Stimulated activated CD8-positive, alpha-beta memory T cell treated with anti-CD3 and anti-CD28 coated beads, Interleukin-4, amount 100 ng/mL, for 1 hour (primary cell): ENCODE results near the gene NID1.
"Not testable (repeated sequence)": the region's sequence is repeated elsewhere in the genome, so short reads cannot be mapped to it uniquely, and the experiment has no call there.

Experiments
- DNase-seq, 2 donors: peaks; one replicate each; pipeline ENCODE4 v3.0.0-alpha.2; 2020; ENCODE audit warnings: low read depth in 2 of 2, low spot score in 1 of 2

The NID1 gene

DNA sequence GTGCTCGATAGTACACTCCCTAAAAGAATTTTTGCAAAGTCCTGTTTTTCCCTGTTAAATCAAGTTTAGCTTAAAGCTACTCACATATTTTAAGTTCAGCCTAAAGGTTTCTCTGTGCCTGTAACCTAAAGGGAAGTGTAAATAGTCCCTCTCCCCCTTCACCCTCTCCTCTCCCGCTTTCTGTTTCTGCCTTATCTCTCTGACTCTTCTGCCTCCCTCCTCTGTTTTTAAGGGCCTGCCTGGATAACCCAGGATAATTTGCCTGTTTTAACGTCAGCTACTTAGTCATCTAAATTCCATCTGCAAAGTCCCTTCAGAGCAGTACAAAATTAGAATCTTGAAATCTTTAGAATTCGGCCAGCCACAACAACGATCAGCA is 92.6 kb downstream of the NID1 start:
- no peak for DNase-seq

DNA sequence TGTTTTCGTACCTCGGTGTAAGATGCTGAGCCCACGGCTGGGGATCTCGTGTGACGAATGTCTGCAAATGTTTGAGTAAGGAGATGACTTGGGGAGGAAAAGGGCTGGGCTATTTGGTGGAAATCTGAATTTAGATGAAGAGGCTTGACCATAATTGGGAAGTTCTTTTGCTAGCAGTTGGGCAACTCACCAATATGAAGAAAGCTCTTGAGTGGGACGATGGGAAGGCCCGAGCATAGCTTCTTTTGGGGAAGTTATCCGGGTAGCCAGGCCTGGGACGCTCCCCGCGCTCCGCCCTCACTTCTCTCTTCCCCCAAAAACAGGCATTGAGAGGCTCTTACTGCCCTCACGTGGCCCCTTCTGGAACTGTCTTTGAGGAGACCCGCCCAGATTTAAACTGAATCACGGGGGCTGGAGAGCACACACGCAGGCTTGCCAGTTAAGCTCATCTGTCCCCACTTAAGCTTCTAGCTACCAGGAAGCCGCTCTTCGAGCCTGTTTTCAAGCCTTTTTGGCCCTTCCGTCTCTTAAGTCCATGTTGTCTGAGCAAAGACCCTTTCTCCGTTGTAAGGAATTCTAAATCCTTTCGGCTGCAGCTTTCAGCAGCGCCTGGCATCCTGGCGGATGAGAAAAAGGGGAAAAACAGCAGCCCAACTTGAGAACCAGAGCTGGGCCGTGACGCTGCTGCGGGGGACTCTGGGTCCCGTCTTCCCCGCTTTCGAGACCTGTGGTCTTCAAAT is 93.1 kb downstream of the NID1 start:
- peak; percentile 62 to 80 for DNase-seq

DNA sequence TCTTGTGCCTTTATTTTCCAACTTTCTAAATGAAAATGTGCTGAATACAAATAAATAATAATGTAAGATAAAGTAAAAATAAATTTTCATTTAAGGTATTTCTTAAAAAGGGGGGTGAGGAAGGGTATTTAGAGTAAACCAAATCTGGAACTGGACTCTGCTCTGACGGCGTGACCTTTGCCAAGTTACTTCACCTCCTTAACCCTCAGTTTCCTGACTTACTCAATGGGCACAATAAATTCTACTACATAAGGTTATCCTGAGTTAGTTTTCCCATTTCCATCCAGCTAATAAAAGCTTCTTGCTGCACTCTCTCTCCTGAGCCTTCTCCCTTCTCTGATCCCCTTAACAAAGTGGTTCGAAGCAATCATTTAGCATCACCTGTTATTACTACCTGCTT is 93.9 kb downstream of the NID1 start:
- DNase-seq, result no peak

DNA sequence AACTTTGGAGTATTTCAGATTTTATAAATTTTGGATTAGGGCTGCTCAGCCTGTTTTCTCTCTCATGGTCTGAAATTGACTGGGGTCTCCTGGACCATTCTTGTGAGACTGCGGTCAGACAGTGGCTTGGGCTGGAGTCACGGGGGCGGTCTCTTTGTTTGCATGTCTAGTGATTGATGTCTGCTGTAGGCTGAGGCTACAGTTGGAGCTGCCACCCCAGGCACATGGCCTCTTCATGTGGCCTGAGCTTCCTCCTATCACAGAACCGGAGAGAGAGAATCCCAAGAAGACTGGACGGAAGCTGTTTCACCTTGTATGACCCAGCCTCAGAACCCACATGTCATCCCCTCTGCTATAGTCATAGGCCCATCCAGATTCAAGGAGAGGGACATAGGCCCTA is 96.1 kb downstream of the NID1 start:
- no peak for DNase-seq

DNA sequence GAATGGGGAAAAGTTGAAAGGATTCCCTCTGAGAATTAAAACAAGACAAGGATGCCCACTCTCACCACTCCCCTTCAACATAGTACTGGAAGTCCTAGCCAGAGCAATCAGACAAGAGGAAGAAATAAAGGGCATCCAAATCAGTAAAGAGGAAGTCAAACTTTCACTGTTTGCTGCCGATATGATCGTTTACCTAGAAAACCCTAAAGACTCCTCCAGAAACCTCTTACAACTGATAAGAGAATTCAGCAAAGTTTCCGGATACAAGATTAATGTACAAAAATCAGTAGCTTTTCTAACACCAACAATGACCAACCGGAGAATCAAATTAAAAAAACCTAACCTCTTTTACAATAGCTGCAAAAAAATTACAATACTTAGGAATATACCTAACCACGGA is 98.8 kb downstream of the NID1 start:
- DNase-seq, result not testable (repeated sequence)

DNA sequence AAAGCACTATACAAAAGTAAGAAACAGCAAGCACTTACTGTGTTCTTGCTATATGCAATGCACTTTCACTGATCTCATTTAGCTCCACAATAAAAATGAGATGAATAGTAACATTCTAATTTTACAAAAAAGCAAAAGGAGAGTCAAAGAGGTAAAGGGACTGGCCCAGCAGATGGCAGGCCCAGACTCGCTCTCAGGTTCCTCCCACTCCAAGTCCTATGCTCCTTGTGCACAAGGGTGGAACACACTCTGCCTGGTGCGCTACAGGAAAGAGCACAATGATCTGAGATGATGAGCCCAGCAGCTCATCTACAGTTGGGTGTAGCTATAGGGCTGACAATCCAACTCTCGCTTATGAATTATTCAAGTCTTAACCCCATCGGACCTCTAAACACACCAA is 104.1 kb downstream of the NID1 start:
- no peak for DNase-seq

DNA sequence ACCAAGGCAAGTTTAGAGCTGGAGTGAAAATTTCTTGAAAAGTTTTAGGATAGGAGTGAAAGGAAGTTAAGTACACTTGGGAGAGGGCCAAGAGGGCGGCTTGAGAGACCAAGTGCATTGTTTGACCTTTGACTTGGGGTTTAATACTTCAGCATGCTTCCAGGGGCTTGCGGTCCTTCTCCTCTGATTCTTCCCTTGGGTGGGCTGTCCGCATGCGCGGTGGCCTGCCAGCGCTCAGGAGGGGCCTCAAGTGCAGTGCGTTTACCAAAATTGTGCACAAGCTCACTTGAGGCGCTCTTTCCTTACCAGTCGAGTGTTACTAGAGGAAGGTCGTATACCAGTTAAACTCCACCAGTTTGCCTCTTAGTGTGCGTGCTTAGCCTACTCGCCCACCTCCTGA is 106.9 kb downstream of the NID1 start:
- no peak for DNase-seq

DNA sequence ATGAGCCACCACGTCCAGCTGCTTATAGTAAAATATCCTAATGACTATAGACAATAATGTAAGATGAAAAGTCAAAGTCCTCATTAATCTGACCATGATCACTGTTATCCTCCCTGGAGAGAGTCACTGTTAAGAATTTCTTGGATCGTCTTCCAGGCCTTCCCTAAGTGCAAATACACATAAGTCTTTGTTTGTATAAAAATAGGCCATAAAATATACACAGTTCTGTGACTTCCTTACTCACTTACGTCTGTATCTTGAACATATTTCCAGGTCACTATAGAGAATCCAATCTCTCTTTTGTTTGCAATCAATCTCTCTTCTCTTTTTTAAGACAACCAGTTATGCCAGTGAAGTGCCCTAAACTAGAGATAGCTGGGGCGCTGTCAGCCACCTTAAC is 109.1 kb downstream of the NID1 start:
- DNase-seq, result no peak

DNA sequence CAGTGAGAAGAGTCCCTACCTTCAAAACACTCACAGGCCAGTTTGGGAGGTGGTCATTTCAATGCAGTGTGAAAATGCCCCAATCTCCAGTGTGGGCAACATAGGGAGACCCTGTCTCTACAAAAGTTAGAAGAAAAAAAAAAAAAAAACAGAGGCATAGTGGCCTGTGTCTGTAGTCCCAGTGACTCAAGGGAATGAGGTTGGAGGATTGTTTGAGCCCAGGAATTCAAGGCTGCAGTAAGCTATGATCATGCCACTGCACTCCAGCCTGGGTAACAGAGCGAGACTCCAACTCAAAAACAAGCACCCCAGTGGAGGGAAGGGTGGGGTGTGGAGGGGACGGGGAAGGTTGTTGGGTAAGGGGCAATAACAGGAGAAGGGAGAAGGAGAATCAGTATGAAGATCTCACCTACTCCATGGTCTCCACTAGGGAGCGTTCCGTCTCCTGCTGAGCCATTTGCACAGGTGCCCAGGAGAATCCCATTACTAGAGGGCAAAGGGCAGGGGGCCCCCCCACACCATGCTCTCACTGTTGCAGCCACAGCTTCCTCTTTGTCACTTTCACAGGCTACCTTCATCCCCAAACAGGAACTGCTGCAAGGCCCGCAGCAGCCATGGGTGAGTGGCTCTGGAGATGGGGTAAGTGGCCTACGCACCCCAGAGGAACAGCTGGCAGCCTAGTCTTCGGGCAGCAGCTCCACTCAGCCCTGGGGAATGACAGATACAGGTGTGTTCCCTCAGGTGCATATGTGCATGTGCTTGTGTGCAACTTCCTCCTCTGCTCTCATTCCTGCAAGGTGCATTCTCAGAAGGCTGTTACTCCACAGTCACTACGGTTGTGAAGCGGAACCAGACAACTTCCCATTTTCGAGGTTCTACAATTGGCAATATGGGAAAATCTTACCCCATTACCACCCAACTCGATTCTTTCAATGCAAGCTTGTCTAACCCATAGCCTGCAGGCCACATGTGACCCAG is 110.3 kb downstream of the NID1 start:
- DNase-seq, result peak in 1 of 2 donors; percentile 25

DNA sequence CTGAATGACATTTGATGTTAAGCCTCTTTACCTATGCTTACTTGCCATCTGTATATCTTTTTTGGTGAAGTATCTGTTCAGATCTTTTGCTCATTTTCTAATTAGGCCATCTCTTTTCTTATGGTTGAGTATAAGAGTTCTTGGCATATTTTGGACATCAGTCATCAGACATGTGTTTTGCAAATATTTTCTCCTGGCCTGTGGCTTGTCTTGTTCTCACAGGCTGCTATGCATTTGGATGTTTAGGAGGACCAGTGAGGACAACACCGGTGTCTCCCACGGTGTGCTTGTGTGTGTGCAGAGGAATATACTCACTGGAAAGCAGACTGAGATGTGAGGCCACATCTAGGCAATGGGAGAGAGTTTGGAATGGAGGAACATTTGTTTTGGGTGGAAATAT is 111.1 kb downstream of the NID1 start:
- DNase-seq, result no peak

DNA sequence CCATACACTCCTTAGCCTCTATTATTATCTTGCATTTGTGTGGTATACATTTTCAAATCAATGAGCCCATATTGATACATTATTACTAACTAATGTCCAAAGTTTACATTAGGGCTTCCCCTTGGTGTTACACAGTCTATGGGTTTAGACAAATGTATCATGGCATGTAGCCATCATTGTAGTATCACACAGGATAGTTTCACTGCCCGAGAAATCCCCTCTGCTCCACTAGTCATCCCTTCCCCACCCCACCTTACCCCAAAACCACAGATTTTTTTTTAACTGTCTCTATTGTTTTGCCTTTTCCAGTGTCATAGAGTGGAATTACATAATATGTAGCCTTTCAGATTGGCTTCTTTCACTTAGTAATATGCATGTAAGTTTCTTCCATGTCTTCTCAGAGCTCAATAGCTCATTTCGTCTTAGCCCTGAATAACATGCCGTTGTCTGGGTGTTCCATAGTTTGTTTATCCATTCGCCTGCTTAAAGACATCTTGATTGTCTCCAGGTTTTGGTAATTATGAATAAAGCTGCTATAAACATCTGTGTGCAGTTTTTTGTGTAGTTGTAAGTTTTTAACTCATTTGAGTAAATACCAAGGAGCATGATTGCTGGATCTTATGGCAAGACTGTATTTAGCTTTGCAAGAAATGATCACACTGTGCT is 111.8 kb downstream of the NID1 start:
- no peak for DNase-seq

DNA sequence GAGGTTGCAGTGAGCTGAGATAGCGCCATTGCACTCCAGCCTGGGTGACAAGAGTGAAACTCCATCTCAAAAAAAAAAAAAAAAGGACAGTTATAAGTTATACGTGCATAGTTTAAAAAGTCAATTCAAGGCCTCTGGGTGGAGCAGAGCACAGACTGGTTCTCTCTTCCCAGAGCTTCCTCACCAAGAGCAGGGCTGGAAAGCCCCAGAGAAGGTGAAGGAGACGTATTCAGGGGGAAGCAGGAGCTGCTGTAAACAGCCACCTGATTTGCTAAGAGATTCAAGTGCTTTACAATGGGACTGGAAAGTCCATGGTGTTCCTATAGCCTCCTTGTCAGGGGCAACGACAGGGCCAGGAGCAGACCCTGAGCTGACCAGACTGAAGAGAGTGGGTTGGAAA is 113.2 kb downstream of the NID1 start:
- no peak for DNase-seq

DNA sequence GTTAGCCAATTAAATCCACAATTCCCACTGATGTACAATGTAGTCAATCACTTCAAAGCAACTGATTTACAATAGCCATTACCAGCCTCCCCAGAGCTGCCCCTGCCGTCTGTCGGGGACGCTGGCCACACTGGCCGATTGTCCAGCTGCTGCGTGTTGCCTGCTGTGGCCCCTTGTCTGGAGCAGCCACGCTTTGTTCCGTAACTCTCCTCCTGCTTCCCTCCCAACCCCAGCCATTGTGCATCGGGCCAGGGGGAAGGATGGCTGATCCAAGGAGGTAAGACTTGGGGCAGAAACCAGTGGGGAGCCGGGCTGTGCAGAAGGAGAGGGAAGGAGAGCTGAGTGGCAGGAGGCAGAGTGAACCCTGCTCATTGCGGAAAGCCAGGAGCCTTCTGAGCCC is 114.6 kb downstream of the NID1 start:
- DNase-seq, result no peak

DNA sequence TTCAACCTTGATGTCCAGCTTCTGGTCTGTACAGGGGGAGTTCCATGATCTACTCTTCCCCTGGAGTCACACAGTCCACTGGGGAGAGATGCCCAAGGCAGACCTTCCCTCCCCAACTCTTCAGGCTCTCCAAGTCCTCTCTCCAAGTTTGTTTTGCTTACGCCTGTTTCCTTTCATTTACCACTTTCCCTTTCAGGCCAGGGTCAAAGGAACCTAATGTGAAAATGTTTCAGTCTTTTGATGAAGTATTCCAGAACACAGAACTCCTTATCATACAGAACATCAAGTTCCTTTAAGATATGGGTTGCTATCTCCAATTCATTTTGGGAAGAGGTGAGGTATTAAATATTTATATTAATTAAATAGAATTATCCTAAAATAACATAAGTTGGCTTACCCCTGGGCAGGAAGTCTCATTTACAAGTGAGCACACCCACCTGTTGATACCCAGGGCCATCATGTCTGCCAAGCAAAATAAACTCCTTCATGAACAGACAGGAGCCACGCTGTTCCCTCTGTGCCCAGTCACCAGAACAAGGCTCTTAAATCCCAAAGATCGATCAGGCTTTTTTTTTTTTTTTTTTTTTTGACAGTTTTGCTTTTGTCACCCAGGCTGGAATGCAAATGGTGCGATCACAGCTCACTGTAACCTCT is 116.0 kb downstream of the NID1 start:
- no peak for DNase-seq

DNA sequence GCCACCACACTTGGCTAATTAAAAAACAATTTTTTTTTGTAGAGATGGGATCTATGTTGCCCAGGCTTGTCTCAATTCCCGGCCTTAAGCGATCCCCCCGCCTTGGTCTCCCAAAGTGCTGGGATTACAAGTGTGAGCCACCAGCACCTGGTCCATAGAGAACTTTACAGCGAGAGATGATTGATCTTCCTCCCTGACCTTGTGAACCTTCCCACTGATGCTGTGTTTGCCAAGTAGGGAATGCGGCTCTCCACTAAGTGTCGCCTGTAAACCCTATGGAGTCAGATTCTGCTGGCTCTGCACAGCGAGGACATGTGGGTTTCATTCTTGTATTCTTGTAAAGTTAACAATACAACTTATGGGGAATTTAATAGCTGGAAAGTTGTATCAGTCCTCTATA is 116.9 kb downstream of the NID1 start:
- no peak for DNase-seq

DNA sequence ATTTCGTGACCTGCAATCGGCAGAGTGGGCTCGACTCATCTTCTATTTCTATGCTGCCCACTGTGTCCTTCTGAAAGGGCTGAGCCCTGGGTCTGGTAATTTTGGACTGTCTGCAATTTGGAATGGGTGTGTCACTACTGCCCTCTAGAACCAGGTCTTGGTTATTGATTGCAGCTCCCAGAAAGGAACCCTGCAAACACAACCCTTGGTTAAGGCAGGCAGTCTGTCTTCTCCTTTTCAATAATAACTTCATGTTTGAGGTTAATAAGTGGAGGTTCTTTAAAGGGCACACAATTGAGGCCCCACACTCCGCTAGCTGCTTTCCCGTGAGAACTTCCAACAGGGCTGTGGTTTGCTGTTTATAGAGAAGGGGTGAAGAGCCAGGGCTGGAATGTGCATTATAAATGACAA is 118.3 kb downstream of the NID1 start:
- no peak for DNase-seq

DNA sequence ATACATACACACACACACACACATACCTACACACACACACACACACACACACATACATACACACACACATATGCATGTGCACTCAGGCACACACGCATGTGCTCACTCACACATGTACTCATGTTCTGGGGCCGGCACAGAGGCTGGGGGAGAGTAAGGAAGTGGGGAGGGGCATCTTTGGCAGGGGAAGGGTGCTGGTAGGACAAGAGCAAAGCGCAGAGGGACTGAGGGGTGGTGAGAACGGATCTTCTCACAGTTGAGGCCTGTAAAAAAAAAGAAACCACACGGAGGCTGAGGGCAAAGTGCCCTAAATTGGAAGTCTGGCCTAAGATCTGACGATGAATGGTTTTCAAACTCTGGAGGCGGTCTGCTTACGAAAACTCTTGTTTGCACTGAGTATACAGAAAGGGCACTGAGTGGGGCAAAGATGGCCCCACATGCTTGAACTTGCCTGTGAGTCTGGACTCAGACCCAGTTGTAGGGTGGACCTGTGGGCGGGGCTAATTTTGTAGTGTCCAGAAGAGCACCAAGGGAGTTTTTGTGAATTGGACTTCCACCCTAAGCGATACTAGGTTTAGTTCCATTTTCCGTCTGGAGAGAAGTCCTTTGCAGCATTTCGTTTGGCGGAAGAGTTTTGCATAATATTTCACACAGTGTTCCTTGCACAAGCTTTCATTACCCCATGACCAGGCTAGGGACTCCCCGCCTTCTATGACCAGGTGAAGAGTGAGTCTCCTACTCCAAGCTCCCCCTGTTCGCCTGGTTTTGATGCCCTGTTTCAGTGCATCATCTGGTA is 118.9 kb downstream of the NID1 start:
- DNase-seq, result no peak

DNA sequence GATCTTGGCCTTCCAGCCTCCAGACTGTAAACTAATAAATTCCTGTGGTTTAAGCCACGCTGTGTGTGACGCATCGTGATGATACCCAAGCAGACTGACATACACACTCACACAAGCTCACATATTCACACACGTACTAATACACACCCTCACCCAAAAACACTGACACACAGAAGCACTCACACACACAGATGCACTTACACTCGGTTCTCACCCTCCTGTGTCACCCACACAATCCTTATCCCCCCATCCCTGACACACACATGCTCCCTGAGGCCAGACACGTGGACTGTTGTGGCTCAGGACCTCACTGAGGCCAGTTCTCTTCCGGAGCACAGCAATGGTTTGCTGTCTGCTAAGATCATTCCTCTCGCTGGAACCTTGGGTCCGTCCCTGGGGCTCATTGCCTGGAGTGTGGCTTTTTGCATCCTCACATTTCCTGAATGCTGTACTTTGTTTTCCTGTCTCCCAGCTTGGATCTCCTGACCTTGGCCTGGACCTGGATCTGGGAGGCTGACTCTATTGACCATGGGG is 121.2 kb downstream of the NID1 start:
- DNase-seq, result no peak

DNA sequence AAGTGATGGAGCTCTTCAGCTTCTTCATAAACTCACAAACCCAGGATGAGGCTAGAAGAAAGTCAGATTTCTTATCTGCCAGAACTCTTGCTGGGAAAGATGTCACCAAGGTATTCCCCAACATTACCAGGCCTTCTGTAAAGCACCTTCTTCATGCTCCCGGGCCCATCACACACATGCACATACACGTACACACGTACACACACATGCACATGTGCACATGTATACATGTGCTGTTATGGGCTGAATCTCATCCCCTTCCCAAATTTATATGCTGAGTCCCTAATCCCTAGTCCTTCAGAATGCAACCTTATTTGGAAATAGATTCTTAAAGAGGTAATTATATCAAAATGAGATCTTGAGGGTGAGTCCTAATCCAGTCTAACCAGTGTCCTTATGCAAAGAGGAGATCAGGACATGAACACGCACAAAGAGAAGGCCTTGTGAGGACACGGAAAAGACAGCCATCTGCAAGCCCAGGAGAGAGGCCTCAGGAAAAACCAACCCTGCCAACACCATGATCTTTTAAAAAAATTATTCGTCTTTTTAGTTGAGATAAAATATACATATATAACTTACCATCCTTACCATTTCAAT is 121.8 kb downstream of the NID1 start:
- DNase-seq, result no peak

DNA sequence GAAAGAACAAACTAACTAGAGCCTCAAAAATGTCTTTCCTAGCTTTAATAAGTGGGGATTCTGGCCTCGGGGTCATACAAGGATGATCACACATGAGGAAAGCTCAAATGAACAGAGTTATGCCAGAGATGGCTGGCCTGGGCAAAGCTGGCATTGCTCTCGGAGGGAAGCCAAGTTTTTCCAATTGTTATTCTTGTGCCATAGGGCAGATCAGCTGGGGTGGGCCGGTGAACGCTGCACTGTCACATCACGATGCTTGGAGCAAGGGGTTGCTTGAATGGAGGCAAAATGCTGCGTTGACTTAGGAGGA is 122.3 kb downstream of the NID1 start:
- DNase-seq, result no peak
